Activated naive CD4-positive, alpha-beta T cell treated with anti-CD3 and anti-CD28 coated beads for 36 hours (primary cell): ENCODE data around the gene ARNT2. TPM values are rescaled to one million over a fixed set of nuclear protein-coding genes. Genes with fewer than 3 reads are reported as not detected.
"Not testable (repeated sequence)": the region's sequence is repeated elsewhere in the genome, so short reads cannot be mapped to it uniquely, and the experiment has no call there.

Source experiments
- CTCF ChIA-PET: fragments of 350-600 bp; sonication (Branson Sonifier 250); formaldehyde crosslinking; loops from one replicate; lab custom pipeline; 2021; ENCODE audit warnings: antibody characterized with exemption; lab: Charles Lee
- DNase-seq: peaks from one replicate; pipeline ENCODE4 v3.0.0-alpha.2; 2020
- H3K27ac Mint-ChIP-seq: one replicate; pipeline ENCODE4 v1.8.0; 2021; ENCODE audit warnings: mild to moderate bottlenecking, mixed read lengths
- H3K27me3 Mint-ChIP-seq: one replicate; pipeline ENCODE4 v1.8.0; 2021; ENCODE audit warnings: low read depth, mixed read lengths
- H3K36me3 Mint-ChIP-seq: one replicate; pipeline ENCODE4 v1.8.0; 2021; ENCODE audit warnings: low read depth, mixed read lengths
- H3K4me1 Mint-ChIP-seq: one replicate; pipeline ENCODE4 v1.8.0; 2021; ENCODE audit warnings: low read depth, mixed read lengths
- H3K4me3 Mint-ChIP-seq: one replicate; pipeline ENCODE4 v1.8.0; 2021; ENCODE audit warnings: mild to moderate bottlenecking, moderate library complexity, mixed read lengths
- H3K9me3 Mint-ChIP-seq: one replicate; pipeline ENCODE4 v1.8.0; 2021; ENCODE audit warnings: mixed read lengths
- intact Hi-C: fragments of 100-400 bp; cut with micrococcal nuclease; formaldehyde crosslinking; loops from one replicate; pipeline ENCODE4 v1.15.1; 2023
- microRNA-seq: library from miRNA; unstranded; fragments of <30 nt; microRNA quantifications from one replicate; pipeline ENCODE4 v1.2.0, GENCODE V29; 2022; ENCODE audit warnings: borderline microRNAs expressed, borderline replicate concordance
- total RNA-seq, 2 experiments: library from RNA; stranded (reverse); gene quantifications; one replicate each; pipeline ENCODE4 v1.2.3, GENCODE V29; 2021

Gene ARNT2
- total RNA-seq, 2 experiments from 2014 or later, result 0.14 TPM; not detected in 1

GRCh38 chr15:80638553-80639167, 234.5 kb downstream of the ARNT2 start:
- Mint-ChIP-seq H3K4me1 (no peaks in the 10 kb centered on the region), H3K36me3 (no peaks in the 10 kb centered on the region), H3K27me3 (peaks cover 4% of the 10 kb centered on the region), H3K4me3 (no peak overlapping the region), H3K9me3 (no peaks in the 10 kb centered on the region), H3K27ac (no peak overlapping the region)
- CTCF ChIA-PET, result interaction anchor here (0.6 kb wide), 1 partner anchor 59 kb away, joined by 3 read pairs; no protein-coding TSS in a partner anchor
- no peak for DNase-seq
- intact Hi-C loops, result no loop called here

- Mint-ChIP-seq H3K9me3 (no peaks in the 10 kb centered on the region), H3K27me3 (peaks cover 6% of the 10 kb centered on the region), H3K4me1 (no peaks in the 10 kb centered on the region), H3K27ac (no peak overlapping the region), H3K4me3 (no peak overlapping the region), H3K36me3 (no peaks in the 10 kb centered on the region)
- CTCF ChIA-PET, result interaction anchor here (0.6 kb wide), 1 partner anchor 58 kb away, joined by 3 read pairs; no protein-coding TSS in a partner anchor
- intact Hi-C loops, result no loop called here
- DNase-seq, result no peak
Observed at GRCh38 chr15:80639168-80639555, 235.0 kb downstream of the ARNT2 start.

GRCh38 chr15:80640531-80641121, 236.4 kb downstream of the ARNT2 start:
- CTCF ChIA-PET, result no interaction called here
- Mint-ChIP-seq H3K4me1 (no peaks in the 10 kb centered on the region), H3K27ac (no peak overlapping the region), H3K9me3 (no peaks in the 10 kb centered on the region), H3K4me3 (no peak overlapping the region), H3K36me3 (no peaks in the 10 kb centered on the region), H3K27me3 (peaks cover 4% of the 10 kb centered on the region)
- intact Hi-C loops, result no loop called here
- no peak for DNase-seq

GRCh38 chr15:80641384-80641783, 237.2 kb downstream of the ARNT2 start:
- CTCF ChIA-PET, result no interaction called here
- Mint-ChIP-seq H3K27ac (no peak overlapping the region), H3K36me3 (peaks cover under 1% of the 10 kb centered on the region), H3K9me3 (peaks cover 3% of the 10 kb centered on the region), H3K4me1 (no peaks in the 10 kb centered on the region), H3K4me3 (no peak overlapping the region), H3K27me3 (peaks cover 4% of the 10 kb centered on the region)
- DNase-seq, result no peak
- intact Hi-C loops, result no loop called here

- Mint-ChIP-seq H3K4me3 (no peak overlapping the region), H3K27ac (no peak overlapping the region), H3K9me3 (peaks cover 8% of the 10 kb centered on the region), H3K36me3 (peaks cover 2% of the 10 kb centered on the region), H3K27me3 (peaks cover 4% of the 10 kb centered on the region), H3K4me1 (no peaks in the 10 kb centered on the region)
- CTCF ChIA-PET, result no interaction called here
- intact Hi-C loops, result no loop called here
- DNase-seq, result no peak
Observed at GRCh38 chr15:80643431-80643951, 239.3 kb downstream of the ARNT2 start.

GRCh38 chr15:80645494-80646065, 241.4 kb downstream of the ARNT2 start:
- Mint-ChIP-seq H3K27me3 (peaks cover 4% of the 10 kb centered on the region), H3K4me1 (no peaks in the 10 kb centered on the region), H3K4me3 (no peak overlapping the region), H3K36me3 (peaks cover 2% of the 10 kb centered on the region), H3K27ac (no peak overlapping the region), H3K9me3 (peaks cover 8% of the 10 kb centered on the region)
- intact Hi-C loops, result no loop called here
- DNase-seq, result no peak
- CTCF ChIA-PET, result interaction anchor here (0.7 kb wide), 2 partner anchors 51 to 132 kb away, joined by 3 to 7 read pairs; no protein-coding TSS in a partner anchor

GRCh38 chr15:80647424-80647823, 243.2 kb downstream of the ARNT2 start:
- H3K4me1 Mint-ChIP-seq, H3K27me3 Mint-ChIP-seq, H3K4me3 Mint-ChIP-seq, DNase-seq, H3K27ac Mint-ChIP-seq, CTCF ChIA-PET, H3K36me3 Mint-ChIP-seq, intact Hi-C loops: not testable (repeated sequence)
- peaks cover 12% of the 10 kb centered on the region for H3K9me3 Mint-ChIP-seq

Small RNA genes within 50 kb of the gene (microRNA-seq; reads per million reads assigned to microRNA genes)
- not detected for gene MIR5572

Other genes starting within 250 kb of the ARNT2 start
- not detected for gene CTXND1, start 152.2 kb upstream of the ARNT2 start, total RNA-seq